IPS-15b (cell line): ENCODE data around the gene DLX1.
A peak's percentile ranks its signal among the peaks of the same experiment; 100 is the strongest.

ENCODE experiments used
- H3K27me3 ChIP-seq: one replicate; pipeline ENCODE4 v1.6.1; 2013; ENCODE audit warnings: low read length; ENCODE audit not compliant: control insufficient read depth, insufficient read depth
- H3K36me3 ChIP-seq: one replicate; pipeline ENCODE4 v1.6.1; 2013; ENCODE audit warnings: low read length; ENCODE audit not compliant: control insufficient read depth, insufficient read depth
- H3K4me1 ChIP-seq: one replicate; pipeline ENCODE4 v1.6.1; 2013; ENCODE audit warnings: mild to moderate bottlenecking, low read length; ENCODE audit not compliant: control insufficient read depth, insufficient read depth
- H3K4me3 ChIP-seq: one replicate; pipeline ENCODE4 v1.5.1; 2013; ENCODE audit warnings: low read depth, low read length
- H3K9ac ChIP-seq: one replicate; pipeline ENCODE4 v1.6.1; 2013; ENCODE audit warnings: low read depth, mild to moderate bottlenecking, low read length
- H3K9me3 ChIP-seq: one replicate; pipeline ENCODE4 v1.6.1; 2013; ENCODE audit warnings: mild to moderate bottlenecking, low read length; ENCODE audit not compliant: control insufficient read depth, insufficient read depth

DLX1 gene

GRCh38 chr2:172085460-172086159 is at the start of gene DLX1:
DLX1 (plus strand) TSS chr2:172085507; CDS start chr2:172085678, 171 bp downstream.
- H3K9ac ChIP-seq, result no peak within 1 kb of the TSS
- H3K27me3 ChIP-seq, result peaks cover 98% of the 10 kb centered on the region
- no peaks in the 10 kb centered on the region for H3K9me3 ChIP-seq
- H3K4me3 ChIP-seq, result peak within 1 kb of the TSS; percentile 71
- H3K4me1 ChIP-seq, result peaks cover 12% of the 10 kb centered on the region
- no peaks in the 10 kb centered on the region for H3K36me3 ChIP-seq

DNA sequence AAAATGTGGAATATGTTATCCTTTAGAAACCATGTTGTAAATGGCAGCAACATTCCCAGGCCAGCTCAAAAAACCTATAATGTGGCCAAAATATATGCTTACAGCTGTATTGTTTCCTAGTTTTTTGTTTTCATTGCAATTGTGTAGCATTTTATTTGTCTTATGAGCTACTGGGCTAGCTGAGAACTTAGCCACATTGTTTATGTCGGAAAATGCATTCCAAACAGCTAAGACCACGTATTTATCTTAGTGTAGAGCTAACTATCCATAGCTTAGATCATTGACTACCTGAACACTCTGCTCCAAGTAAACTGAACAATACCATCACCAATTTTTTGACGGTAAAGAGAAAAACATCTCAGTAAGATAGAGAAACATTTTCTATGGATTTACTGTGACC is 47.2 kb upstream of the DLX1 start:
- no peak overlapping the region for H3K9ac ChIP-seq
- H3K4me1 ChIP-seq, result no peaks in the 10 kb centered on the region
- H3K4me3 ChIP-seq, result no peak overlapping the region
- no peaks in the 10 kb centered on the region for H3K27me3 ChIP-seq
- no peaks in the 10 kb centered on the region for H3K9me3 ChIP-seq
- no peaks in the 10 kb centered on the region for H3K36me3 ChIP-seq

GRCh38 chr2:172038604-172039003 is 46.7 kb upstream of the DLX1 start:
- H3K4me1 ChIP-seq, result no peaks in the 10 kb centered on the region
- no peaks in the 10 kb centered on the region for H3K27me3 ChIP-seq
- no peak overlapping the region for H3K4me3 ChIP-seq
- no peaks in the 10 kb centered on the region for H3K9me3 ChIP-seq
- H3K36me3 ChIP-seq, result no peaks in the 10 kb centered on the region
- H3K9ac ChIP-seq, result no peak overlapping the region

- H3K9me3 ChIP-seq, result no peaks in the 10 kb centered on the region
- H3K4me1 ChIP-seq, result no peaks in the 10 kb centered on the region
- no peaks in the 10 kb centered on the region for H3K27me3 ChIP-seq
Measured at GRCh38 chr2:172039011-172039704, 46.1 kb upstream of the DLX1 start.

DNA sequence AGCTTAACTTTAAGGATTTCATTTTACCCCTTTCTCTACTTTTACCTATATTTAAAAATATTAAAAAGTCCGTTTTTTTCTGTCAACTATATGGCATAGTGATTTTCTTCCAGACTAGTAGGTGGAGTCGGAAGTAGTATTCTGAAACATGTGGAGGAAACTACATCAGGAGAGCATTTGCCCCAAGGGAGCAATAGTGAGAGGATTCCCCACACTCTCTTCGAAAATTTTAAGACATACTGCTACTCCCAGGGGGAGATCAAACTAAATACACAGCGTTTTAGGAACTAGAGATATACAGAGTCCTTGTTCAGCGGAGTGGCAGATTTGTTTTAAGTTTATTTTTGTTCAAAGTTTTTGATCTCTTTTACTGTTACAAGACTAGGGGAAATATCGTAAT is 45.0 kb upstream of the DLX1 start:
- no peak overlapping the region for H3K9ac ChIP-seq
- H3K4me3 ChIP-seq, result no peak overlapping the region
- no peaks in the 10 kb centered on the region for H3K4me1 ChIP-seq
- no peaks in the 10 kb centered on the region for H3K27me3 ChIP-seq
- no peaks in the 10 kb centered on the region for H3K36me3 ChIP-seq
- no peaks in the 10 kb centered on the region for H3K9me3 ChIP-seq

More at GRCh38 chr2:172039011-172039704, 46.1 kb upstream of the DLX1 start:
- H3K36me3 ChIP-seq, result no peaks in the 10 kb centered on the region
- H3K9ac ChIP-seq, result no peak overlapping the region
- H3K4me3 ChIP-seq, result no peak overlapping the region

DNA sequence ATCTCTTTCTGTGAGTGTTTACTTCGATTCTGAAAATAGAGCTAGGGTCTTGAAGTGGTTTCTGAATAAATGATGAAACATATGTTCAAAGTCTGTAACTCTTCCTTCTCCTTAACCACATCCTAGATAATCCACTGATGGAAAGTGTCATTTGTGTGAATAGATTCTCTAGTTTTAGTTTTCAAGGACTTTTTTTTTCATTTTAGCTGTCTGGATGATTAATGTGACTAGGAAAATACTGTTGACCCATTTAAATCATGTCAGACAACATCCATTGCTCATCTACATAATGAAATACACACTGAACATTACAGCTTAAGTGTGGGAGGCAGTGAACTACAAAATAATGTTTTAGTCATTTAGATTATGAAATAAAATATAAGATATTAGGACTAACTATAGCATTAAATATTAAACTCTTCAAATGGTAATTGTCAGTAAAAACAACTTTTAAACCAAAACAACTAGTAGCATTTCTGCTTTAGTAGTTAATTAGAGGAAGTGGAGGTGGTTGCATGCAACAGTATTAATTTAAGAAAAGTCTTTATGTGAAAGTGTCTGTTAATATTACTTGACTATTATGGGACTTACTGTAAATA is 39.1 kb upstream of the DLX1 start:
- H3K9ac ChIP-seq, result no peak overlapping the region
- H3K27me3 ChIP-seq, result no peaks in the 10 kb centered on the region
- H3K36me3 ChIP-seq, result no peaks in the 10 kb centered on the region
- H3K4me3 ChIP-seq, result no peak overlapping the region
- H3K9me3 ChIP-seq, result no peaks in the 10 kb centered on the region
- no peaks in the 10 kb centered on the region for H3K4me1 ChIP-seq

DNA sequence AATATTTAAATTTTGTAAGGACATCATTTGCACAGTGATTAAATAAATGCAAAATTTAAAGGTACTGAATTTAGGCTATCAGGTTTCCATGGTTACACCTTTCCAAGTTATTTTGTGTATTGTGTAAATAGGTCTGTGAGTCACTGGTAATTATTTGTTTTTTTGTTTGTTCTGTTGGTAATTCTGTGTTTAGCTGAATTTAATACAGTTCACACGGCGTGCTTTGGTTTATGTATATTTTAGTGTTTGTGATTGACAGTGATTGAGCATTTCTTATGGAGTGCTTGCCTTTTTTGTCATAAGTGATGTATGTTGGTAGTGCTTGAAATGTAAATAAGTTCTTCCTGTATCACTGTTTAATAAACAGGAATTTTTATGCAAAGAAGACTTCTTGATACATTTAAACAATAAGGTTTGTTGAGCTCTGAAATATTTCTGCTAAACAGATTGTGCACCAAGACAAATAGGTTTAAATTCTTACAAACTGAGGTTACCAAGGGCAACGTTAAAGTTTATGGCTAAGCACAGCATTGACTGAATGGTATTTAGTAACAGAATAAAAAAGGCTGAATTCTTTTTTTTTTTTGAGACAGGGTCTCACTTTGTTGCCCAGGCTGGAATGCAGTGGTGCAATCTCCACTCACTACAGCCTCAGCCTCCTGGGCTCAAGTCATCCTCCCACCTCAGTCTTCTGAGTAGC is 38.3 kb upstream of the DLX1 start:
- H3K27me3 ChIP-seq, result no peaks in the 10 kb centered on the region
- no peaks in the 10 kb centered on the region for H3K4me1 ChIP-seq
- H3K4me3 ChIP-seq, result no peak overlapping the region
- H3K36me3 ChIP-seq, result no peaks in the 10 kb centered on the region
- H3K9me3 ChIP-seq, result no peaks in the 10 kb centered on the region
- no peak overlapping the region for H3K9ac ChIP-seq

DNA sequence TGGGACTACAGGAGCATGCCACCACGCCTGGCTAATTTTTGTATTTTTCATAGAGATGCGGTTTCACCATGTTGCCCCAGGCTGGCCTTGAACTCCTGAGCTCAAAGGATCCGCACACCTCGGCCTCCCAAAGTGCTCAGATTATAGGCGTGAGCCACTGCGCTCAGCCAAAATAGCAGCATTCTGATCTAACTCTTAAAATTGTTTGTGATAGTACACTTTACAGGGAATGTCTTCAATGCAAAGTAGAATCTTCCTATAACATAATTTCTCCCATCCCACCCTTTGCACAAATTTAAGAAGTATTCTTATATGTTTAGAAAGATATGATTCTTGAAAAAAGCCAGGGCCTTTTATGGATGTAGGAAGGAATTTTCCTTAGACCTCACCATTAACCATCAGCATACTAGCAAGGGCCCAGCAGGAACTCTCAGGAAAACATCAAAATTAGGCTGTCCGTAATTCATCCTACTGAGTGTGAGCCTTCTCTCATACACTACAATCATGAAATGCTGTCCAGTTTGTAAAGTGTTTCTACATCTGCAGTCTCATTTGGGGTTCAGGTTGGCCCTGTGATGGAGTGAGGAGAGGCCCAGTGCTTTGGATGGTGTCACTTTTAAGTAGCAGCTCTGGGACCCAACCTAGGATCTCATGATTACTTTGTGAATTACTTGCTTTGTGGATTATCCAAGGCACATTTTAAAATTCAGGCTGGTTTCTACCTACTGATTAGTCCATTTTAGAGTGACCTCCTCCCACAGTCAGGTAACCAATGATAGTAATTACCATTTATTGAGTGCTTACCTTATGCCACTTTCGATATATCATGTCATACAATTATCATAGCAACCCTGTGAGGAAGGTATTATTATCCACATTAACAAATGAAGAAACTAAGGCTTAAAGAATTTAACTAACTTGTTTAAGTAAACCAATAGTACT is 37.5 kb upstream of the DLX1 start:
- Histone ChIP-seq H3K9ac (no peak overlapping the region), H3K36me3 (no peaks in the 10 kb centered on the region), H3K27me3 (no peaks in the 10 kb centered on the region), H3K4me3 (no peak overlapping the region), H3K4me1 (no peaks in the 10 kb centered on the region), H3K9me3 (no peaks in the 10 kb centered on the region)

DNA sequence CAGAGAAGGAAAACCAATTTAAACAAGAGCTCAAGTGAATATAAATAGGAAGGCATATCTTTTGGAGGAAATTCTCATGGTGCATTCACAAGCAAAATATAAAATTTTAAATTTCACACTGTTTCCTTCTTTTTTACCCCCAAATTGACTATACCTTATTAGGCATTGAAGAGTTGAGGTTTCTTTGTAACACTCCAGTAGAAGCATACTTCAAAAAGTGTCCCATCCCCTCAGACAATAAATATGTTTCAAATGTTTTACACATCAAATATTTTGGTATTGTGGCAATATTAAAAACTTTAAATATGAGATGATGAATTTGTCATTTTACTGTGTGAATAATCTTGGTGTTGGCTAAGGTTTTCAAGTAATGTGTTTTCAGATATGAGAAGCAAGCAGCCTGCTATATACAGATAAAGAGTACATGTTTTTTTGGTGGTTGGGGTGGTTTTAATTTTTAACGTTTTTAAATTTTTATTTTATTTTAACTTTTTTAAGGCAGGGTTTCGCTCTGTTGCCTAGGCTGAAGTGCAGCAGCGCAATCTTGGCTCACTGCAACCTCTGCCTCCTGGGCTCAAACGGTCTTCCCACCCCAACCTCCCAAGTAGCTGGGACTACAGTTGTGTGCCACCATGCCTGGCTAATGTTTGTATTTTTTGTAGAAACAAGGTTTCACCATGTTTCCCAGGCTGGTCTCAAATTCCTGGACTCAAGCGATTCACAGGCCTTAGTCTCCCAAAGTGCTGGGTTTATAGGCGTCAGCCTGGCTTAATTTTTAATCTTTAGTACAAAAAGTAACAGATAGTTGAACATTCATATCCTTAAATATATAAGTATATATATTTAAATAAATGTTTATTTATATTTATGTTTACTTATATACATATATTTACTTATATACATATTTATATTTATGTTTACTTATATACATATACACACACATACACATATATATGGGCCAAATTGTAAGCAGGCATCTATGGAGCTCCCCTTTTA is 36.5 kb upstream of the DLX1 start:
- H3K9ac ChIP-seq, result no peak overlapping the region
- no peaks in the 10 kb centered on the region for H3K4me1 ChIP-seq
- no peaks in the 10 kb centered on the region for H3K27me3 ChIP-seq
- H3K4me3 ChIP-seq, result no peak overlapping the region
- H3K36me3 ChIP-seq, result no peaks in the 10 kb centered on the region
- no peaks in the 10 kb centered on the region for H3K9me3 ChIP-seq

DNA sequence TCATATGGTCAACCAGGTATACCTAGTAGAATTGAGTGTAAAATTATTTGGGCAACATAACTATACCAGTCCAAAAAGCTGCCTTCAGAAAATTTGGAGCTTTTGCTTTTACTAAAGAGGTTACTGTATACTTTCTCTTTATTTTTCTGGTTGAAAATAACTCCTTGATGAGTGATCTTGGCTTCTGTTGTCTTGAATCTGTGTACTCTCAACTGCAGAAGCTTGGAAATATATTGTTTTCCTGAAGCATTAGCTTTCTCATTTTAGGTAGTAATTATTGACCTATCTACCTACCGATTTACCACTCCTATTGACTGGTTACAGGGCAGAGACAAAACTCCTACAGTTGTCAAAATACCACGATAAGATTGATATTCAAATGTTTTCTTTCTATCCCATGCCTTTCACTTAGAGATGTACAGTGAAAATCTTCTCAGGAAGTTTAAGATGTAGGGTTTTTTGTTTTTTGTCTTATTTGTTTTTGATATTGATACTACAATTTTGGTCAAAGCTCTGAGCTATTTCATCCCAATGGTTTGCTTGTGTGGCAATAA is 35.7 kb upstream of the DLX1 start:
- H3K9me3 ChIP-seq, result no peaks in the 10 kb centered on the region
- H3K27me3 ChIP-seq, result no peaks in the 10 kb centered on the region
- H3K4me3 ChIP-seq, result no peak overlapping the region
- no peak overlapping the region for H3K9ac ChIP-seq
- no peaks in the 10 kb centered on the region for H3K4me1 ChIP-seq
- H3K36me3 ChIP-seq, result no peaks in the 10 kb centered on the region
